ENCODE results near the gene TMEM131. TPM values are rescaled to one million over a fixed set of nuclear protein-coding genes. Genes with fewer than 3 reads are reported as not detected.

TMEM131 gene
- total RNA-seq, 1 experiment from 2014 or later, result 21.9 TPM

- peaks cover 15% of the 10 kb centered on the region for H3K4me1 Mint-ChIP-seq
- no peak overlapping the region for H3K27ac Mint-ChIP-seq
- POLR2A ChIA-PET, result interaction anchor here (1.2 kb wide), 1 partner anchor 50 kb away, joined by 3 read pairs; no protein-coding TSS in a partner anchor
- no peak for TF ChIP-seq NR1H2 (CRISPR knock-in tag; IDR thresholded peaks at IDR 0.05)
- TF ChIP-seq ZNF532 (CRISPR knock-in tag; IDR thresholded peaks at IDR 0.05; ENCODE audit: borderline replicate concordance), result no peak
- TF ChIP-seq MYBL2 (CRISPR knock-in tag; IDR thresholded peaks at IDR 0.05), result no peak
- no peak for TF ChIP-seq NR2C2 (CRISPR knock-in tag; IDR thresholded peaks at IDR 0.05)
- TF ChIP-seq JUN (CRISPR knock-in tag; IDR thresholded peaks at IDR 0.05), result no peak
- no peak for TF ChIP-seq ATF1 (CRISPR knock-in tag; IDR thresholded peaks at IDR 0.05)
- TF ChIP-seq PREB (CRISPR knock-in tag; IDR thresholded peaks at IDR 0.05; ENCODE audit: borderline replicate concordance), result no peak
- TF ChIP-seq EMX1 (CRISPR knock-in tag; IDR thresholded peaks at IDR 0.05), result no peak
- no peak for TF ChIP-seq SOX15 (CRISPR knock-in tag; IDR thresholded peaks at IDR 0.05)
- TF ChIP-seq JAZF1 (CRISPR knock-in tag; IDR thresholded peaks at IDR 0.05), result no peak
- CTCF ChIA-PET, result interaction anchor here (0.6 to 4.1 kb wide), 30 partner anchors 7 to 644 kb away, joined by 3 to 56 read pairs (median 4); partner anchors contain the start of genes ACTR1B, COX5B and ZAP70
- ATAC-seq (no peak), DNase-seq (ENCODE audit: low spot score) (no peak)
- no peaks in the 10 kb centered on the region for H3K36me3 Mint-ChIP-seq
- H3K27me3 Mint-ChIP-seq (ENCODE audit: low read depth), result no peaks in the 10 kb centered on the region
- H3K4me3 Mint-ChIP-seq, result no peak overlapping the region
- H3K9me3 Mint-ChIP-seq, result no peaks in the 10 kb centered on the region
Observed at GRCh38 chr2:97741251-97741650, 254.5 kb downstream of the TMEM131 start.

GRCh38 chr2:97740590-97741182 is 255.1 kb downstream of the TMEM131 start:
- peaks cover 15% of the 10 kb centered on the region for H3K4me1 Mint-ChIP-seq
- H3K4me3 Mint-ChIP-seq, result no peak overlapping the region
- ChIA-PET CTCF (interaction anchor here (0.6 to 4.1 kb wide), 33 partner anchors 8 to 644 kb away, joined by 3 to 56 read pairs (median 4); partner anchors contain the start of genes ACTR1B, COX5B and ZAP70), POLR2A (interaction anchor here (1.2 kb wide), 1 partner anchor 49 kb away, joined by 3 read pairs; no protein-coding TSS in a partner anchor)
- no peaks in the 10 kb centered on the region for H3K27me3 Mint-ChIP-seq (ENCODE audit: low read depth)
- TF ChIP-seq CTCF (IDR thresholded peaks at IDR 0.05) (peak; percentile 86), ATF2 (CRISPR knock-in tag; IDR thresholded peaks at IDR 0.05; ENCODE audit: borderline replicate concordance, low read depth) (no peak), MAX (CRISPR knock-in tag; IDR thresholded peaks at IDR 0.05) (peak; percentile 44; the same call in 1 of the 2 replicates)
- H3K36me3 Mint-ChIP-seq, result no peaks in the 10 kb centered on the region
- DNase-seq (ENCODE audit: low spot score), result peak; percentile 74
- no peaks in the 10 kb centered on the region for H3K9me3 Mint-ChIP-seq
- no peak overlapping the region for H3K27ac Mint-ChIP-seq
- ATAC-seq, result peak; percentile 84

Data from WTC11 (cell line).